Ovary (tissue), 3 donors: ENCODE data around the gene SPRN.

ENCODE experiments used
- CTCF ChIP-seq, 3 donors: fragments of 450-650 bp in 2 of 3; fragments of 200-600 bp in 1 of 3; IDR thresholded peaks; one replicate each; pipeline versions ENCODE4 v1.5.1 to v1.8.0; 2016 to 2022; ENCODE audit warnings: antibody characterized with exemption in 3 of 3, mild to moderate bottlenecking in 1 of 3
- EP300 ChIP-seq: sonication (generic); formaldehyde crosslinking; IDR thresholded peaks from one replicate; pipeline ENCODE4 v1.6.1; 2017; ENCODE audit warnings: antibody characterized with exemption
- POLR2A ChIP-seq: fragments of 450-650 bp; IDR thresholded peaks from one replicate; pipeline ENCODE4 v1.6.1; 2017; ENCODE audit warnings: antibody characterized with exemption, mild to moderate bottlenecking, moderate library complexity
- donor health status: DM: no; HTN: no; CAD: no.

- TF ChIP-seq POLR2A (no peak), CTCF (IDR thresholded peaks at IDR 0.05) (no peak), EP300 (no peak)
Measured at GRCh38 chr10:133391761-133392518, 32.5 kb downstream of the SPRN start.
